HEK293 (cell line): ENCODE results near the gene ZNF593.

Source experiments
- CTCF ChIA-PET: fragments of 350-600 bp; formaldehyde crosslinking; extraction: SDS; loops from one replicate; lab custom pipeline; 2021; ENCODE audit warnings: antibody characterized with exemption; lab: Yijun Ruan, JAX
- POLR2A ChIA-PET: fragments of 300-600 bp; formaldehyde crosslinking; extraction: SDS; loops from one replicate; lab custom pipeline; 2020; ENCODE audit warnings: antibody characterized with exemption, inconsistent platforms; lab: Yijun Ruan, JAX
- H3K27ac ChIP-seq: fragments of 200-500 bp; sonication (Bioruptor generic); 2 replicates; pipeline ENCODE4 v1.5.1; 2014; ENCODE audit warnings: low read depth, low read length, control low read depth, inconsistent platforms; ENCODE audit errors: extremely low read depth
- H3K36me3 ChIP-seq, 2 experiments: fragments of 200-500 bp in 1 of 2; sonication (Bioruptor generic) in 1 of 2; 1 replicate in 1 of 2; 2 replicates in 1 of 2; pipeline ENCODE4 v1.5.1; 2014 to 2017; ENCODE audit warnings: inconsistent platforms in 2 of 2, low read length in 2 of 2; ENCODE audit not compliant: control insufficient read depth in 2 of 2, insufficient read depth in 1 of 2
- H3K4me1 ChIP-seq: fragments of 200-500 bp; sonication (Bioruptor generic); 2 replicates; pipeline ENCODE4 v1.5.1; 2014; ENCODE audit warnings: mild to moderate bottlenecking, low read length, inconsistent platforms; ENCODE audit not compliant: control insufficient read depth, insufficient read depth
- H3K4me3 ChIP-seq: 2 replicates; pipeline ENCODE4 v1.5.1; 2011; ENCODE audit warnings: low read depth, mild to moderate bottlenecking, control low read depth, low read length, moderate library complexity
- H3K9me3 ChIP-seq: fragments of 200-500 bp; sonication (Bioruptor generic); 2 replicates; pipeline ENCODE4 v1.5.1; 2014; ENCODE audit warnings: low read depth, low read length, inconsistent platforms; ENCODE audit not compliant: control insufficient read depth, insufficient read depth
- SP2 ChIP-seq: fragments of 450-650 bp; formaldehyde crosslinking; IDR thresholded peaks from 2 replicates; pipeline ENCODE4 v1.5.1; 2016; ENCODE audit warnings: missing biosample characterization, missing genetic modification characterization
- YY1 ChIP-seq: fragments of 450-650 bp; formaldehyde crosslinking; IDR thresholded peaks from 2 replicates; pipeline ENCODE4 v1.5.1; 2018; ENCODE audit warnings: missing biosample characterization, missing genetic modification characterization
- ZNF114 ChIP-seq: fragments of 450-650 bp; formaldehyde crosslinking; IDR thresholded peaks from 2 replicates; pipeline ENCODE4 v1.5.0; 2017; ENCODE audit warnings: missing biosample characterization, missing genetic modification characterization
- ZNF138 ChIP-seq: fragments of 450-650 bp; formaldehyde crosslinking; IDR thresholded peaks from 2 replicates; pipeline ENCODE4 v1.5.1; 2016; ENCODE audit warnings: missing biosample characterization, missing genetic modification characterization, borderline replicate concordance
- ZNF140 ChIP-seq: fragments of 450-650 bp; formaldehyde crosslinking; IDR thresholded peaks from 2 replicates; pipeline ENCODE4 v1.5.1; 2016; ENCODE audit warnings: missing biosample characterization, missing genetic modification characterization
- ZNF311 ChIP-seq: fragments of 450-650 bp; formaldehyde crosslinking; IDR thresholded peaks from 2 replicates; pipeline ENCODE4 v1.5.1; 2017; ENCODE audit warnings: missing biosample characterization, missing genetic modification characterization, borderline replicate concordance
- ZNF354C ChIP-seq: fragments of 450-650 bp; formaldehyde crosslinking; IDR thresholded peaks from 2 replicates; pipeline ENCODE4 v1.5.1; 2016; ENCODE audit warnings: missing biosample characterization, missing genetic modification characterization, low read depth, borderline replicate concordance
- ZNF521 ChIP-seq: fragments of 450-650 bp; formaldehyde crosslinking; IDR thresholded peaks from 2 replicates; pipeline ENCODE4 v1.5.1; 2017; ENCODE audit warnings: missing biosample characterization, mild to moderate bottlenecking, missing genetic modification characterization
- ZNF571 ChIP-seq: fragments of 450-650 bp; formaldehyde crosslinking; IDR thresholded peaks from 2 replicates; pipeline ENCODE4 v1.5.0; 2017; ENCODE audit warnings: missing biosample characterization, missing genetic modification characterization
- ZNF707 ChIP-seq: fragments of 450-650 bp; formaldehyde crosslinking; IDR thresholded peaks from 2 replicates; pipeline ENCODE4 v1.5.1; 2016; ENCODE audit warnings: missing biosample characterization, missing genetic modification characterization
- ZNF776 ChIP-seq: fragments of 450-650 bp; formaldehyde crosslinking; IDR thresholded peaks from 2 replicates; pipeline ENCODE4 v1.5.0; 2017; ENCODE audit warnings: missing biosample characterization, missing genetic modification characterization, borderline replicate concordance
- TF ChIP-seq, protein P1 (sequence below): fragments of 450-650 bp; formaldehyde crosslinking; conservative IDR thresholded peaks from 2 replicates; pipeline ENCODE4 v1.5.1; 2016; ENCODE audit warnings: low read depth, missing biosample characterization, missing genetic modification characterization
- TF ChIP-seq, protein P2 (sequence below): fragments of 450-650 bp; formaldehyde crosslinking; IDR thresholded peaks from 2 replicates; pipeline ENCODE4 v1.5.1; 2016; ENCODE audit warnings: missing biosample characterization, missing genetic modification characterization, borderline replicate concordance
- TF ChIP-seq, protein P3 (sequence below): fragments of 450-650 bp; IDR thresholded peaks from 2 replicates; pipeline ENCODE4 v1.5.1; 2018; ENCODE audit warnings: missing biosample characterization, missing genetic modification characterization
- TF ChIP-seq, protein P4 (sequence below): fragments of 450-650 bp; formaldehyde crosslinking; IDR thresholded peaks from 2 replicates; pipeline ENCODE4 v1.5.1; 2016; ENCODE audit warnings: missing biosample characterization, missing genetic modification characterization

Gene ZNF593

GRCh38 chr1:26171084-26172072 lies 1.7 kb downstream of the ZNF593 start, which contains the start of gene ZNF593OS:
Gene ZNF593OS, minus strand, starts transcription at chr1:26171832. Its CDS starts 171 bp downstream, at chr1:26171661.
- peak; percentile 45; the same call in 1 of the 2 replicates for TF ChIP-seq SP2 (tag by site-specific recombination)
- TF ChIP-seq, protein P1, sequence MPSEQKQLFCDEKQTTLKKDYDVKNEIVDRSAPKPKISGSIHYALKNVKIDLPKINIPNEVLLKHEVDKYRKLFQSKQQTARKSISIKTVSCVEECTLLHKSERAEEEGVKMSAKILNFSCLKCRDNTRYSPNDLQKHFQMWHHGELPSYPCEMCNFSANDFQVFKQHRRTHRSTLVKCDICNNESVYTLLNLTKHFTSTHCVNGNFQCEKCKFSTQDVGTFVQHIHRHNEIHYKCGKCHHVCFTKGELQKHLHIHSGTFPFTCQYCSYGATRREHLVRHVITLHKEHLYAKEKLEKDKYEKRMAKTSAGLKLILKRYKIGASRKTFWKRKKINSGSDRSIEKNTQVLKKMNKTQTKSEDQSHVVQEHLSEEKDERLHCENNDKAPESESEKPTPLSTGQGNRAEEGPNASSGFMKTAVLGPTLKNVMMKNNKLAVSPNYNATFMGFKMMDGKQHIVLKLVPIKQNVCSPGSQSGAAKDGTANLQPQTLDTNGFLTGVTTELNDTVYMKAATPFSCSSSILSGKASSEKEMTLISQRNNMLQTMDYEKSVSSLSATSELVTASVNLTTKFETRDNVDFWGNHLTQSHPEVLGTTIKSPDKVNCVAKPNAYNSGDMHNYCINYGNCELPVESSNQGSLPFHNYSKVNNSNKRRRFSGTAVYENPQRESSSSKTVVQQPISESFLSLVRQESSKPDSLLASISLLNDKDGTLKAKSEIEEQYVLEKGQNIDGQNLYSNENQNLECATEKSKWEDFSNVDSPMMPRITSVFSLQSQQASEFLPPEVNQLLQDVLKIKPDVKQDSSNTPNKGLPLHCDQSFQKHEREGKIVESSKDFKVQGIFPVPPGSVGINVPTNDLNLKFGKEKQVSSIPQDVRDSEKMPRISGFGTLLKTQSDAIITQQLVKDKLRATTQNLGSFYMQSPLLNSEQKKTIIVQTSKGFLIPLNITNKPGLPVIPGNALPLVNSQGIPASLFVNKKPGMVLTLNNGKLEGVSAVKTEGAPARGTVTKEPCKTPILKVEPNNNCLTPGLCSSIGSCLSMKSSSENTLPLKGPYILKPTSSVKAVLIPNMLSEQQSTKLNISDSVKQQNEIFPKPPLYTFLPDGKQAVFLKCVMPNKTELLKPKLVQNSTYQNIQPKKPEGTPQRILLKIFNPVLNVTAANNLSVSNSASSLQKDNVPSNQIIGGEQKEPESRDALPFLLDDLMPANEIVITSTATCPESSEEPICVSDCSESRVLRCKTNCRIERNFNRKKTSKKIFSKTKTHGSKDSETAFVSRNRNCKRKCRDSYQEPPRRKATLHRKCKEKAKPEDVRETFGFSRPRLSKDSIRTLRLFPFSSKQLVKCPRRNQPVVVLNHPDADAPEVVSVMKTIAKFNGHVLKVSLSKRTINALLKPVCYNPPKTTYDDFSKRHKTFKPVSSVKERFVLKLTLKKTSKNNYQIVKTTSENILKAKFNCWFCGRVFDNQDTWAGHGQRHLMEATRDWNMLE: no peak

DNA sequence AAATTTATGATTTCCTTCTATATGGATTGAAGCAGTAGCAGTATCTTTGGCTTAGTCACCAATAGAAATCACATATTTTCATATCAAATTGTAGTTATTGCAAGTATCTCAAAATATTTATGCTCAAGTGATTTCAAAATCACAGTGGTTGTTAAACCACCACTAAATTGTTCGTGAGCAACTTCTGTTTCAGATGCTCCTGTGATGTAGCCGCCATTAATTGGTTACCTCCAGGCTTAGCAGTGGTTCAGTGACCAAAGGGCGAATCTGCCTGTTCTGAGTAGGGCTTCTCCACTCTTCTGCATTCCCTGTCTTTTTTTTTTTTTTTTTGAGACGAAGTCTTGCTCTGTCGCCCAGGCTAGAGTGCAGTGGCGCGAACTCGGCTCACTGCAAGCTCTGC lies 5.6 kb downstream of the ZNF593 start:
- no peaks in the 10 kb centered on the region for H3K4me1 ChIP-seq
- peaks cover 0 to 10% of the 10 kb centered on the region in 2 experiments; a peak in 1 of 3 replicates for H3K36me3 ChIP-seq
- H3K27ac ChIP-seq: no peak overlapping the region
- no peak overlapping the region for H3K4me3 ChIP-seq
- no peaks in the 10 kb centered on the region for H3K9me3 ChIP-seq
- ChIA-PET POLR2A (interaction anchor here (0.6 kb wide), 1 partner anchor 173 kb away, joined by 6 read pairs; no protein-coding TSS in a partner anchor), CTCF (no interaction called here)
- TF ChIP-seq, protein P2, sequence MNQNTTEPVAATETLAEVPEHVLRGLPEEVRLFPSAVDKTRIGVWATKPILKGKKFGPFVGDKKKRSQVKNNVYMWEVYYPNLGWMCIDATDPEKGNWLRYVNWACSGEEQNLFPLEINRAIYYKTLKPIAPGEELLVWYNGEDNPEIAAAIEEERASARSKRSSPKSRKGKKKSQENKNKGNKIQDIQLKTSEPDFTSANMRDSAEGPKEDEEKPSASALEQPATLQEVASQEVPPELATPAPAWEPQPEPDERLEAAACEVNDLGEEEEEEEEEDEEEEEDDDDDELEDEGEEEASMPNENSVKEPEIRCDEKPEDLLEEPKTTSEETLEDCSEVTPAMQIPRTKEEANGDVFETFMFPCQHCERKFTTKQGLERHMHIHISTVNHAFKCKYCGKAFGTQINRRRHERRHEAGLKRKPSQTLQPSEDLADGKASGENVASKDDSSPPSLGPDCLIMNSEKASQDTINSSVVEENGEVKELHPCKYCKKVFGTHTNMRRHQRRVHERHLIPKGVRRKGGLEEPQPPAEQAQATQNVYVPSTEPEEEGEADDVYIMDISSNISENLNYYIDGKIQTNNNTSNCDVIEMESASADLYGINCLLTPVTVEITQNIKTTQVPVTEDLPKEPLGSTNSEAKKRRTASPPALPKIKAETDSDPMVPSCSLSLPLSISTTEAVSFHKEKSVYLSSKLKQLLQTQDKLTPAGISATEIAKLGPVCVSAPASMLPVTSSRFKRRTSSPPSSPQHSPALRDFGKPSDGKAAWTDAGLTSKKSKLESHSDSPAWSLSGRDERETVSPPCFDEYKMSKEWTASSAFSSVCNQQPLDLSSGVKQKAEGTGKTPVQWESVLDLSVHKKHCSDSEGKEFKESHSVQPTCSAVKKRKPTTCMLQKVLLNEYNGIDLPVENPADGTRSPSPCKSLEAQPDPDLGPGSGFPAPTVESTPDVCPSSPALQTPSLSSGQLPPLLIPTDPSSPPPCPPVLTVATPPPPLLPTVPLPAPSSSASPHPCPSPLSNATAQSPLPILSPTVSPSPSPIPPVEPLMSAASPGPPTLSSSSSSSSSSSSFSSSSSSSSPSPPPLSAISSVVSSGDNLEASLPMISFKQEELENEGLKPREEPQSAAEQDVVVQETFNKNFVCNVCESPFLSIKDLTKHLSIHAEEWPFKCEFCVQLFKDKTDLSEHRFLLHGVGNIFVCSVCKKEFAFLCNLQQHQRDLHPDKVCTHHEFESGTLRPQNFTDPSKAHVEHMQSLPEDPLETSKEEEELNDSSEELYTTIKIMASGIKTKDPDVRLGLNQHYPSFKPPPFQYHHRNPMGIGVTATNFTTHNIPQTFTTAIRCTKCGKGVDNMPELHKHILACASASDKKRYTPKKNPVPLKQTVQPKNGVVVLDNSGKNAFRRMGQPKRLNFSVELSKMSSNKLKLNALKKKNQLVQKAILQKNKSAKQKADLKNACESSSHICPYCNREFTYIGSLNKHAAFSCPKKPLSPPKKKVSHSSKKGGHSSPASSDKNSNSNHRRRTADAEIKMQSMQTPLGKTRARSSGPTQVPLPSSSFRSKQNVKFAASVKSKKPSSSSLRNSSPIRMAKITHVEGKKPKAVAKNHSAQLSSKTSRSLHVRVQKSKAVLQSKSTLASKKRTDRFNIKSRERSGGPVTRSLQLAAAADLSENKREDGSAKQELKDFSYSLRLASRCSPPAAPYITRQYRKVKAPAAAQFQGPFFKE (tag by site-specific recombination): no peak
- TF ChIP-seq ZNF138 (tag by site-specific recombination) (no peak), ZNF354C (tag by site-specific recombination) (no peak), ZNF776 (tag by site-specific recombination) (no peak), ZNF114 (tag by site-specific recombination) (no peak), ZNF521 (tag by site-specific recombination) (no peak), YY1 (no peak), ZNF140 (tag by site-specific recombination) (no peak), ZNF571 (no peak), SP2 (tag by site-specific recombination) (no peak), ZNF311 (tag by site-specific recombination) (no peak), ZNF707 (tag by site-specific recombination) (no peak)
- TF ChIP-seq, protein P3, sequence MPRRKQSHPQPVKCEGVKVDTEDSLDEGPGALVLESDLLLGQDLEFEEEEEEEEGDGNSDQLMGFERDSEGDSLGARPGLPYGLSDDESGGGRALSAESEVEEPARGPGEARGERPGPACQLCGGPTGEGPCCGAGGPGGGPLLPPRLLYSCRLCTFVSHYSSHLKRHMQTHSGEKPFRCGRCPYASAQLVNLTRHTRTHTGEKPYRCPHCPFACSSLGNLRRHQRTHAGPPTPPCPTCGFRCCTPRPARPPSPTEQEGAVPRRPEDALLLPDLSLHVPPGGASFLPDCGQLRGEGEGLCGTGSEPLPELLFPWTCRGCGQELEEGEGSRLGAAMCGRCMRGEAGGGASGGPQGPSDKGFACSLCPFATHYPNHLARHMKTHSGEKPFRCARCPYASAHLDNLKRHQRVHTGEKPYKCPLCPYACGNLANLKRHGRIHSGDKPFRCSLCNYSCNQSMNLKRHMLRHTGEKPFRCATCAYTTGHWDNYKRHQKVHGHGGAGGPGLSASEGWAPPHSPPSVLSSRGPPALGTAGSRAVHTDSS (tag by site-specific recombination): no peak
- TF ChIP-seq, protein P4, sequence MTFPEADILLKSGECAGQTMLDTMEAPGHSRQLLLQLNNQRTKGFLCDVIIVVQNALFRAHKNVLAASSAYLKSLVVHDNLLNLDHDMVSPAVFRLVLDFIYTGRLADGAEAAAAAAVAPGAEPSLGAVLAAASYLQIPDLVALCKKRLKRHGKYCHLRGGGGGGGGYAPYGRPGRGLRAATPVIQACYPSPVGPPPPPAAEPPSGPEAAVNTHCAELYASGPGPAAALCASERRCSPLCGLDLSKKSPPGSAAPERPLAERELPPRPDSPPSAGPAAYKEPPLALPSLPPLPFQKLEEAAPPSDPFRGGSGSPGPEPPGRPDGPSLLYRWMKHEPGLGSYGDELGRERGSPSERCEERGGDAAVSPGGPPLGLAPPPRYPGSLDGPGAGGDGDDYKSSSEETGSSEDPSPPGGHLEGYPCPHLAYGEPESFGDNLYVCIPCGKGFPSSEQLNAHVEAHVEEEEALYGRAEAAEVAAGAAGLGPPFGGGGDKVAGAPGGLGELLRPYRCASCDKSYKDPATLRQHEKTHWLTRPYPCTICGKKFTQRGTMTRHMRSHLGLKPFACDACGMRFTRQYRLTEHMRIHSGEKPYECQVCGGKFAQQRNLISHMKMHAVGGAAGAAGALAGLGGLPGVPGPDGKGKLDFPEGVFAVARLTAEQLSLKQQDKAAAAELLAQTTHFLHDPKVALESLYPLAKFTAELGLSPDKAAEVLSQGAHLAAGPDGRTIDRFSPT (tag by site-specific recombination): no peak

More at GRCh38 chr1:26171084-26172072, 1.7 kb downstream of the ZNF593 start, which contains the start of gene ZNF593OS:
- ChIA-PET POLR2A (interaction anchor here (0.9 to 2.9 kb wide), 3 partner anchors 16 to 118 kb away, joined by 3 to 23 read pairs (median 9); partner anchors contain the start of gene CEP85), CTCF (interaction anchor here (1.1 to 1.7 kb wide), 2 partner anchors 19 to 62 kb away, joined by 4 to 5 read pairs; partner anchors contain the start of genes CATSPER4 and CEP85)
- Histone ChIP-seq H3K36me3 (peaks cover 0 to 10% of the 10 kb centered on the region in 2 experiments; a peak in 1 of 3 replicates), H3K4me1 (peaks cover 7% of the 10 kb centered on the region; the same call in 1 of the 2 replicates), H3K4me3 (no peak within 1 kb of the TSS), H3K27ac (no peak within 1 kb of the TSS), H3K9me3 (no peaks in the 10 kb centered on the region)
